DMS53 treated with DMSO at 0.1 percent for 48 hours (cell line): Measurements from ENCODE around the gene RAET1G.
"Not testable (repeated sequence)": the region's sequence is repeated elsewhere in the genome, so short reads cannot be mapped to it uniquely, and the experiment has no call there.

ENCODE experiments used
- DNase-seq: peaks from one replicate; lab custom pipeline; 2025; ENCODE audit not compliant: unreplicated experiment; lab: John Stamatoyannopoulos, UW

Gene RAET1G

GRCh38 chr6:149897855-149898744 is 24.8 kb downstream of the RAET1G start, which contains the start of gene RAET1E:
RAET1E (minus strand) TSS chr6:149898113; CDS start chr6:149890901, 7,212 bp downstream.
- DNase-seq = no peak

DNA sequence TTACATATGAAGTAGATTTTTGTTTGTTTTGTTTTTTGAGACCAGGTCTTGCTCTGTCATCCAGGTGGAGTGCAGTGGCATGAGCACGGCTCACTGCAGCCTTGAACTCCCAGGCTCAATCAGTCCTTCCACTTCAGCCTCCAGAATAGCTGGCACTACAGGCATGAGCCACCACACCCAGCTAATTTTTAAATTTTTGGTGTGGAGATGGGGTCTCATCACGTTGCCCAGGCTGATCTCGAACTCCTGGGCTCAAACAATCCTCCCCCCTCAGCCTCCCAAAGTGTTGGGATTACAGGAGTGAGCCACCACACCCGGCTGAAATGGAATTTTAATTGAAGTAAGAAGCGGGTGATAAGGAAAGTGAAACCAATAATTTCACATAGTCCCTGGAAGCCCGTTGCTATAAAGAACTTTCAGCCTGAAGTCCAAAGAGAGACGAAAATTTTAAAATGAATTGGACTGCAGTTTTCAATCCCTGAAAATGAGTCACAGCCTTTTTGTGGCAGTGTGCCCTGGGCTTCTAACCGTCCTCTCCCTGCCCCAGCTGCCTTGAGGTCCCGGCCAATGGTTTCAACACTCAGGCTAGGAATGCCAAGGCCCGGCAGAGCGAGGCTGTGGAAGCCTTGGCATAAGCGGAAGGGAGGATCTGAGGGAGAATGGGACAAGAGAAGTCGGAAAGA is 25.8 kb downstream of the RAET1G start:
- DNase-seq = no peak

DNA sequence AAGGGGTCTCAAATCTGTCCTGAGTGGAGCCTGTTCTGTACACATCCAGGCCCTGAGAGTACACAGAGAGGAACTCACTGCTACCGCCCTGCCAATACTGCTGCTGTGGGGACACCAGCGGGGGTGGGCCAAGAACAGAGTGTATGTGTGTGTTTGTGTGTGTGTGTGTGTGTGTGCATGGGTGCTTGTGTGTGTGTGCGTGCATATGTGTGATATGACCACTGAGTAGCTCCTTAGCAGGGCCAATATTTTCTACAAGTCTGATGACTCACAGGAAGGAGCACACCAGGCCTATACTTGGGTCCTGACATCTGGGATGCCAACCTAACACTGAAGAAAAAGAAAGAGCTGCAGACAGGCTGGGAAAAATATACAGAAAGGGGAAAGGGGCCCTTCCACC is 26.4 kb downstream of the RAET1G start:
- DNase-seq = no peak

DNA sequence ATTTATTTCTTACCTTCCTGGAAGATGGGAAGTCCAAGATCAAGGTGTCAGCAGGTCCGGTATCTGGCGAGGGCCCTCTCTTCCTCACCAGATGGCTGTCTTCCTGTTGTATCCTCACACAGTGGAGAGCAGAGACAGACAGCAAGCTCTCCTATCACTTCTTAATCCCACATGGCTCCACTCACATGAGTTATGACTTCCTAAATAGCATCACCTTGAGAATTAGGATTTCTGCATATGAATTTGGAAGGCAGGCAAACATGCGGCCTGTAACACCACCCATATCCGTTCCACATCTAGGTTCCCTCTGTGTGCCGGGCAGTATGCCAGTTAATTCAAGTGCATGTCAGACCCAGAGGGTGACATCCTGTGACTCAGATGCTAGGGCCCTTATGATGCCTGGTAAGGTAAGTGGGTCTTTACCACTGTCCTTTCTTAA is 27.1 kb downstream of the RAET1G start:
- DNase-seq = peak; percentile 60

DNA sequence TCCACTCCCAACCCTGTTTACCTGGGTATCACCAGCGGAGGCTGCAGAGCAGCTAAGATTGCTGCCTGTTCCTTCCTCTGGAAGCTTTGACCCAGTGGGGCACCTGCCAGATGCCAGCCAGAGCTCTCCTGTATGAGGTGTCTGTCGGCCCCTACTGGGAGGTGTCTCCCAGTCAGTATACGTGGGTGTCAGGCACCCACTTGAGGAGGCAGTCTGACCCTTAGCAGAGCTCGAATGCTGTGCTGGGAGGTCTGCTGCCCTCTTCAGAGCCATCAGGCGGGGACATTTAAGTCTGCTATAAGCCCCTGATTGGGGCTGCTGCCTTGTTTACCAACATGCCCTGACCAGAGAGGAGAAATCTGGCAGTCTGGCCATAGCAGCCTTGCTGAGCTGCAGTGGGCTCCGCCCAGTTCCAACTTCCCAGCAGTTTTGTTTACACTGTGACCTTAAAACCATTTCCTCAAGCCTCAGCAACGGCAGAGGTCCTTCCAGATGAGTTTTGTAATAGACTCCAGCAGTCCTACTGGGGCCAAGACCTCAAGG is 27.8 kb downstream of the RAET1G start:
- DNase-seq = no peak

DNA sequence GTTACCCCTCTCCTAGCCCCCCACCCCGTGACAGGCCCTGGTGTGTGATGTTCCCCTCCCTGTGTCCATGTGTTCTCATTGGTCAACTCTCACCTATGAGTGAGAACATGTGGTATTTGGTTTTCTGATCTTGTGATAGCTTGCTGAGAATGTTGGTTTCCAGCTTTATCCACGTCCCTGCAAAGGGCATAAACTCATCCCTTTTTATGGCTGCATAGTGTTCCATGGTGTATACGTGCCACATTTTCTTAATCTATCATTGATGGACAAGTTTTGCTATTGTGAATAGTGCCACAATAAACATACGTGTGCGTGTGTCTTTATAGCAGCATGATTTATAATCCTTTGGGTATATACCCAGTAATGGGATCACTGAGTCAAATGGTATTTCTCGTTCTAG is 31.1 kb downstream of the RAET1G start:
- not testable (repeated sequence) for DNase-seq

DNA sequence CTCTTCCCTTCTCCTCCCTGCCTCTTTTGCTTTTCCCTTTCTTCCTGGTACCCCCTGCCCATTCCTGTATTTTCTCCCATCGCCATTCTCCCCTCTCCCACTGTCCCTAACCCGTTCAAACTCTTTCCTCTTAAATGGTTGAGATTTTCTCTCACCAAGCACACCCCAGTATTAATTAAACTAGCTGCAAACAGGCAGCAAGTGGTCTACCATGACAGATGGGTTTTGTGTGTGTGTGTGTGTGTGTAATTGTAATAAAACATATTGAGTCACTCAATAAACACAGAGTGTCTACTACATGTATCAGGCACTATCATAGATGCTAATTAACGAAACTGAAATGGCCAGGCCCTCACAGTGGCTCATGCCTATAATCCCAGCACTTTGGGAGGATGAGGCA is 31.7 kb downstream of the RAET1G start:
- DNase-seq = no peak

- no peak for DNase-seq
These were observed 32.3 kb downstream of the RAET1G start for GRCh38 chr6:149890629-149891045.

DNA sequence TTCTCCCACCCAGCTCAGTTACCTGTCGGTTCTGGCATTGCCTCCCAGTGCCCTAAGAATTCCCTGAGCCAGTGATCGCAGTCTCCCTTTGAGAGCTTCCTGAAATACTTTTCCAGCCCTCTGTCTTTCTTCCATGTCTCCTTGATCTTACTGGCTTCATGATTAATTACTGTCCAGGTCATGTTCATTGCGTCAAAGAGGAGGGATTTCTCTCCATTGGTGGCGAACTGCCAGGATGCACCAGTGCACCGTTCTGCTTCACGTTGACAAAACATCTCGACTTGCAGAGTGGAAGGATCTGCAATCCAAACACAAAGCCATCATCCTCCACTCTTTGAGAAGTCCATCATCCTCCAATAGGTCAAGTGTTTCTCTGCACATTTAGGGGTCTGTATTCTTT is 33.6 kb downstream of the RAET1G start:
- DNase-seq = no peak

- DNase-seq = no peak
These were observed 34.3 kb downstream of the RAET1G start for GRCh38 chr6:149888659-149889058.

- DNase-seq = no peak
These were observed 34.8 kb downstream of the RAET1G start for GRCh38 chr6:149888093-149888492.

DNA sequence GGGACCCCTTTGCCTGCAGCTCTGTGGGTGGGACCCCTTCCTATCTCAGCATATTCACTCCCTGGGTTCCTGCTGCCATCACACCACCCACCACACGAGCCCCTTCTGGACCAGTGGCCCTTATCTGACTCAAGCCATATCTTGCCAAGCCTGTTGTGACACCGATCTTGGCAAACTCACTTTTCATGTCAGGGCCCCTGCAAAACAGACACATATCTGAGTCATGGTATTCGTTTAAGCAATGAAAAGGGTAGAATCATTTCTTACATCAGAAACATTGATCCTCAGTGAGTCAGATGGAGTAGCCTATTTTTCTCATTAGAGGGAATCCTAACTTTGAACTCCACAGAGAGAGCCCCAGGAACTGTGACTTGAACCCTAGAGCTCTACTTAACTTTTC is 35.6 kb downstream of the RAET1G start:
- DNase-seq = no peak

- no peak for DNase-seq
These were observed 37.0 kb downstream of the RAET1G start for GRCh38 chr6:149885888-149886287.

- no peak for DNase-seq
These were observed 38.3 kb downstream of the RAET1G start for GRCh38 chr6:149884617-149885016.

- DNase-seq = peak; percentile 6
These were observed 38.7 kb downstream of the RAET1G start for GRCh38 chr6:149884215-149884614.

- DNase-seq = no peak
These were observed 41.1 kb downstream of the RAET1G start for GRCh38 chr6:149881860-149882259.

GRCh38 chr6:149881066-149881766 is 41.7 kb downstream of the RAET1G start:
- no peak for DNase-seq

DNA sequence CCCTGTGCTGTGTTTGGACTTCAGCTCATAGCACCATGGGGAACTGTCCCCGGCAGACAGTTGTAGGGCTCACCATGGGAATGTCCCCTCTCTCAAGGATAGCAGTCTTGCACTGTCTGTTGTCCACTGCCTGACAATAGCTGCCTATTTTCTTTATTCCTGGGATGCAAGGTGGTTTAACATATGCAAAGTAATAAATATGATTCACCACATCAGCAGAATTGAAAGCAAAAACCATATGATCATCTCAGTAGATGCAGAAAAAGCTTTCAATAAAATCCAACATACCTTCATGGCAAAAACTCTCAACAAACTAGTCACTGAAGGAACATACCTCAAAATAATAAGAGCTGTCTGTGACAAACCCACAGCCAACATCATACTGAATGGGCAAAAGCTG is 45.3 kb downstream of the RAET1G start:
- no peak for DNase-seq

- no peak for DNase-seq
These were observed 46.5 kb downstream of the RAET1G start for GRCh38 chr6:149876241-149876933.

GRCh38 chr6:149872233-149872632 is 50.7 kb downstream of the RAET1G start:
- no peak for DNase-seq

- no peak for DNase-seq
These were observed 51.7 kb downstream of the RAET1G start for GRCh38 chr6:149871182-149871581.
